HG03045 (cell line): ENCODE data around the gene TPO.
"Not testable (repeated sequence)": the region's sequence is repeated elsewhere in the genome, so short reads cannot be mapped to it uniquely, and the experiment has no call there.

Experiments
- ATAC-seq: cut with Tn5 transposase; IDR thresholded peaks from one replicate; pipeline ENCODE4 v1.9.1; 2021; ENCODE audit warnings: mild to moderate bottlenecking, moderate library complexity; ENCODE audit not compliant: unreplicated experiment

The TPO gene

DNA sequence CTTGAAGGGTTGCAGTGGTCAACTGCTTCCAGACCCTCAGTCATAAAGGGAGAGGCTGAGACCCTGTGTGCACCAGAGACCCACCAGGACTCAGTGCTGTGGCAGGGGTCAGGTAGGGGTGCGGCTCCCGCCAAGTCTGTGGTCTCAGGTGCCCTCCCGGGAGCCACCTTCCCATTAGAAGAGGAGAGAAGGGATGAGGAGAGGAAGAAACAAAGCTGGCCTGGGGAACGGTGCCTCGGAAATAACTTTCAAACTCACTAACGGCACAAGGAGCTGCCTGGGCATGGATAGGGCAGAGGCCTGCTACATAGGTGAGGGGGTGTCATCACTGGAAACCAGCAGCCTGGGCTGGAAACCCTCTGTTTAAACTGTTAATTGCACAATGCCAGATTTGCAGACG lies 84.9 kb downstream of the TPO start:
- ATAC-seq, result no peak

DNA sequence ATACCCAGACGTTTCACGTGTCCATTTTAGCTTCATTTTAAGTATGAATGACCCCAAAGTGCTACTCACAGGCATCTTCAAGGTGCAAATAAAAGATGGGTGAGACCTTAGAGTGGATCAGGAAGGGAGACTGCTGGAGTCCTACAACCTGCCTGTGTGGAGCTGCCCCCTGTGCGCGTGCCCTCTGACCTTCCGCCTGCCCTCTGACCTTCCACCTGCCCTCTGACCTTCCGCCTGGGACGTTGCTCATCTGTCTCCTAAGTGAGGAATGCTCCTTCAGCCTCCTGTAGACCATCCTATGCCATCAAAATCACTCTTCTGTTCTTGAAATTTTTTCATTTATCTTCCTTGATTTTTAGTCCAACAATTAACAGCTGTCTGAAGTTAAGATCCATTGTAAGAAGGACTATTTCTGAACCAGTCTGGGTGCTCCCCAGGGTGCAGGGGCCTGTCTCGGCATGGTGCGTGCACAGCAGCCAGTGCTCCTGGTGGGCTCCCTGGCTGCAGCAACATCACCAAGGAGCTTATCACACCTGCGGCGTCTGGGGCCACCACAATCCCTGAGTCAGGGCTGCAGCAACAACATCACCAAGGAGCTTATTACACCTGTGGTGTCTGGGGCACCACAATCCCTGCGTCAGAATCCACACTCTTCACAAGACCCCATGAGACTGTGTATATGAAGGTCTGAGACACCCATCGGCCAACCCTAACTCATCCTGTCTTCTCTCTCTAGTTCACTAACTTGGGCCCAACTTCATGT lies 86.0 kb downstream of the TPO start:
- ATAC-seq, result no peak

DNA sequence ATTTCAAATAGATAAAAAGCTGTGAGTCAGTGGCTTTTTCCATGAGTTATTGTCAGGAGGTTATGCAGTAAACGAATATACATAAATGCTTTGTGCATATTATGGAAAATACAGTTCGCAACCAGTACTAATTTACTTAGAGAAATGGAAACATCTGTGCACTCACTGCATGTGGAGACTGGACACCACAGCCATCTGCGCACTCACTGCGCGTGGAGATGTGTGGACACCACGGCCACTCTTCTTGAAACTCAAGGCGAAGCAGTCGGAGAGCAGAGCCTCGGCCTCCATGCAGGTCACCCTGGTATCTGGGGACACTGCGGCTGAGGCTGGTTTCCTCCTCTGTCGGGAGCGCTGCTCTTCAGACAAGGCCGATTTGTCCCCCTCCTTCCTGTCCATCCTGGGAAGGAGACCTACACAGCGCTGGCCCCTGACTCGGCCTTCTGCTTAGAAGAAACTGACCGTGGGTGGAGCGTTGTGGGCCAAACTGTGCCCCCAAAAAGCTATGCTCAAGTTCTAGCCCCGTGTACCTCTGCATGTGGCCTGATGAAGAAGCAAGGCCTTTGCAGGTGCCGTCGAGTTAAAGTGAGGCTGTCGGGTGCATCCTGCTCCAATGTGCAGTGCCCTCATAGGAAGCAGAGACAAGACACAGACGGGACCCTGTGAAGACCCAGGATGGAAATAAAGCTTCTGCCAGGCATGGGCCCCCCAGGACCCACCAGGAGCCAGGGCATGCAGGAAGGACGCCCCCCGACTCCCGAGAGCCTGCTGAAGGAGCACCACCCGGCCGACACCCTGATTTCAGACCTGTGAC lies 88.0 kb downstream of the TPO start:
- ATAC-seq, result no peak

DNA sequence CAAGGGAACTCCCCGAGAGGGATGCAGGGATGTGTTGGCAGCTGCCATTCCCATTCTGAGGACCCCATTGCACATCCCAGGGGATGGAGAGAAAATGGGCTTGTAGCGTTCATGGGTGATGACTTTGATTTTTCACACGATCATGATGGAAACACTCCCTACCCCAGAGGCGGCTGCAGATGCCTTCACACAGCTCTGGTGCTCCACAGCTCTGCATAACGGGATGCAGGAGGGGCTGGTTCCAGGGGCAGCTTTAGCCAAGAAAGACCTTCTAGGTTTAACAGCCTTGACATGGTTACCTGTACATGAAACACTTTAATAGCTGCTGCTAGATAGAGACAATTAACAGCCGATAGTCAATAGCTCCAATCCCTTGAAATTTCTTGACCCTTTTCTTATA lies 88.7 kb downstream of the TPO start:
- ATAC-seq, result no peak

DNA sequence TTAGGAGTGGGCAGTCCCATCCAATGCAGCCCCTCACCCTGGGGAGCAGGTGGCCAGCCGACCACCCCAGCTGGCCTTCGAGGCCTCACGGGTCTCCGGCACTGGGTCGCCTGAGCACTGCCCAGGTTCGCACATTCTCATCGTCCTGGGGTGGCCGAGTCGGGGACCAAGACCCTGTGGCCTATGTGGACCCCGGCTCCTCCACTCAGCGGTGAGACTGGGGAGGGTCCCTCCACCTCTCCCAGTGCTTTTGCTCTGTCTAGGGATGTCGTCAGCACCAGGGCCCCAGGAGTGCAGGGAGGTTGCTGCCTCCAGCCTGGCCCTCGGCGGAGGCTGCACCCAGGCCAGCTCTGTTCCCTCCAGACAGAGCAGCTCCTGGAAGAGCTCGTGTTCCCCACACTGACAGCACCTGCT lies 89.6 kb downstream of the TPO start:
- ATAC-seq, result no peak

DNA sequence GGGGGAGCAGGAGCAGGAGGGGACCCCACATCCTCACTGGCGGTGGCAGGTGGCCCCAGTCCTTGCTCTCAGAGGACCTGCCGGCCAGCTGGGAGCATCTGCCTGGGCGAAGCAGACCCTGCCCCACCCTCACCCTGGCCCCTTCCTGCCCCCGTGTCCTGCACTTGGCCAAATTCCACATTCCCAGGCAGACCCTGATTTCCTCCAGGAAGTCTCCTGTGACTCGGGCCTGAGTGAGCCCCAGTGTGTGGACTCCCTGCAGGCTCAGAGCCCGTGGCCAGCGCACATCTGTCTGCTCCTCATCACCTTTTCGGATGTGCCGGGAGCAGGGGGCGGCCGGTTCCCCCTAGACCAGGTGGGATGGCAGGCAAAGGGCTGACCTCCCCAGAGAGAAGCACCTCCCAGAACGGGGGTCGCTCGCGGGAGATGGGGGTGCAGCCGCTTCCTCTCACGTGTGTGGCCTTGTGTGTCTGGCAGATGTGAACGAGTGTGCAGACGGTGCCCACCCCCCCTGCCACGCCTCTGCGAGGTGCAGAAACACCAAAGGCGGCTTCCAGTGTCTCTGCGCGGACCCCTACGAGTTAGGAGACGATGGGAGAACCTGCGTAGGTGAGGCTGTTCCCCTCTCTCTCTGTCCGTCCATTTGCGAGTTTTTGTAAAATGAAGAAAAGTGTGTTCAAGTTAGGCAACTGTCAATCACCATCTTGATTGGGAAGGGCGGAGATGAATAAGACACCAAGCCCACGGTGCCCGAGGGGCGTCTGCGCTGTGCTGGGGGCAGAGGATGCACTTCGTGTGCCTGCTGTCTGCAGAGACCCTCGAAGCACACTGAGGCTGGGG lies 90.4 kb downstream of the TPO start:
- ATAC-seq, result no peak

DNA sequence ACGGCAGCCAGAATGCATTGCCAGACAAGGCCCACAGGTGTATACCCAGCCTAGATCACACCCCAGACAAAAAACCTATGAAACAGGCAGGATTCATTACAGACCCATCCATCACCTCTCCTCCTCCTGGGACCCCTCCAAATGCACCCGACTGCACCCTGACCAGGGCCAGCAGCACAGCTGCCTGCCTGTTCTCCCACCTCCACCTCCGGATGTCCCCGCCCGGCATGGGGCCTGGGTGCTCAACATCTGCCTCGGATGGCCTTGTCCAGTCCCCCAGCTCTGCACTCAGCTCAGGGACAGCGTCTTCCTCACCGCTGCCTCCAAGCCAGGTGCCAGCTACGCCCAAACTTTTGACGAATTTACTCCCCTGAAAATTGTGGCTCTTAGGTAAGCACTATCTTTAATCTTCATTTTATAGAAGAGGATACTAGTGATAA lies 91.1 kb downstream of the TPO start:
- ATAC-seq, result no peak

DNA sequence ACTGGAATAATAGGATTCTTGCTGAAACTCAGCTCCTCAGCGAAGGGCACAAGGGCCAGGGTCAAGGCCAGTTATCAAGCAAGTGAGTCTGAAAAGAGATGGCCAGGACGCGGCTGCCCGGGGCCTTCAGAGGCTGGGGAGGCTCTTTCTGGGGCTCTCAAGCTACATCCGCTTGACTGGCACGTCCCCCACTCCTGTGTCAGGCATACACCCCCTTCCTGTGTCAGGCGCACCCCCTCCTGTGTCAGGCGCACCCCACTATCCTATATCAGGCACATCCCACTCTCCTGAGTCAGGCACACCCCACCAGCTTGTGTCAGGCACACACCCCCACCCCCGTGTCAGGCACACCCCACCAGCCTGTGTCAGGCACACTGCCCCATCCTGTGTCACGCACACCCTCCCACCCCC lies 91.8 kb downstream of the TPO start:
- ATAC-seq, result no peak

DNA sequence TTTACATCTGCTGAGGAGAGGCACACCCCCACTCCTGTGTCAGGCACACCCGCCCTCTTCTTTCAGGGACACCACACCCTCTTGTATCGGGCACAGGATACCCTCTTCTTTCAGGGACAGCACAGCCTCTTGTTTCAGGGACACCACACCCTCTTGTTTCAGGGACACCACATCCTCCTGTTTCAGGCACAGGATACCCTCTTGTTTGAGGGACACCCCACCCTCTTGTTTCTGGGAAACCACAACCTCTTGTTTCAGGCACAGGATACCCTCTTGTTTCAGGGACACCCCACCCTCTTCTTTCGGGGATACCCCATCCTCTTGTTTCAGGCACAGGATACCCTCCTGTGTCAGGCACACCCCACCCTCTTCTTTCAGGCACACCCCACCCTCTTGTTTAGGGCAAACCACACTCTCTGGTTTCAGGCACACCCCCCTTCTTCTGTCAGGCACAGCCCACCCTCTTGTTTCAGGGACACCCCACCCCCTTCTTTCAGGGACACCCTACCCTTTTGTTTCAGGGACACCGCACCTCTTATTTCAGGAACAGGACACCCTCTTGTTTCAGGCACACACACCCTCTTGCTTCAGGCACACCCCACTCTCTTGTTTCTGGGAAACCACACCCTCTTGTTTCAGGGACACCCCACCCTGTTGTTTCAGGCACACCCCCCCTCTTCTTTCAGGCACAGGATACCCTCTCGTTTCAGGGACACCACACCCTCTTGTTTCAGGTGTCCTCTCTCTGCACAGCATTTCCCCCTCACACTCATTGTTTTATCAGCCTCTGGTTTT lies 96.2 kb downstream of the TPO start:
- no peak for ATAC-seq

DNA sequence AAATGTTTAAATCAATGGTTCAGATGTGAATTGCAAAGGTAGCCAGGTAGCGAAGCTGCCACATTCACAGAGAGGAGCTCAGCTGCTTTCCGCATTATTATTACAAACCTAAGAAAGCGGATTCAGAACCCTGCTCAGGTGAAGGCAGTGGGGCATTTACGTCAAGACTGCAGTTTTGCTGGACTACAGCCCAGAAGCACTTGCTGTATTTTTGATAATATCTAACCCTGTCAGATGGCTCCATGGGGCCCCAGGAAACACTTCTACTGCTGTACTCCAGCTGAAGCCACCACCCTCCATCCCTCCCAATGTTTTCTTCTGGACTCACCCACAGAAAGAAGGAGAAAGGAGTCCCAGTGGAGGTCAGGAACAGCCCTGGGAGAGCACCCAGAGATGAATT lies 96.9 kb downstream of the TPO start:
- ATAC-seq, result no peak

DNA sequence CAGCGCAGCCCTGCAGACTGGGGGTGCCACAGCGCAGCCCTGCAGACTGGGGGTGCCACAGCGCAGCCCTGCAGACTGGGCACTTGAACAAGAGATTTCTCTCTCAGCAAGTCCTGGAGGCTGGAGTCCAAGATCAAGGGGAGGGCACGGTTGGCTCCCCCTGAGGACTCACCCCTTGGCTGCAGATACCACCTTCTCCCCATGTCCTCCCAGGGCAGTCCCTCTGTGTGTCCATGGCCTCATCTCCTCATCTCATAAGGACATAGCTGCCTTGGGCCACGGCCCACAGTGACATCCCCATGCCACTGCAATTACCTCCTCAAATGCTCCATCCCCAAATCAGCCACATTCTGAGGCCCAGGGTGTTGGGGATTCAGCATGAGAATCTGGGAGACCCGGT lies 98.2 kb downstream of the TPO start:
- no peak for ATAC-seq

DNA sequence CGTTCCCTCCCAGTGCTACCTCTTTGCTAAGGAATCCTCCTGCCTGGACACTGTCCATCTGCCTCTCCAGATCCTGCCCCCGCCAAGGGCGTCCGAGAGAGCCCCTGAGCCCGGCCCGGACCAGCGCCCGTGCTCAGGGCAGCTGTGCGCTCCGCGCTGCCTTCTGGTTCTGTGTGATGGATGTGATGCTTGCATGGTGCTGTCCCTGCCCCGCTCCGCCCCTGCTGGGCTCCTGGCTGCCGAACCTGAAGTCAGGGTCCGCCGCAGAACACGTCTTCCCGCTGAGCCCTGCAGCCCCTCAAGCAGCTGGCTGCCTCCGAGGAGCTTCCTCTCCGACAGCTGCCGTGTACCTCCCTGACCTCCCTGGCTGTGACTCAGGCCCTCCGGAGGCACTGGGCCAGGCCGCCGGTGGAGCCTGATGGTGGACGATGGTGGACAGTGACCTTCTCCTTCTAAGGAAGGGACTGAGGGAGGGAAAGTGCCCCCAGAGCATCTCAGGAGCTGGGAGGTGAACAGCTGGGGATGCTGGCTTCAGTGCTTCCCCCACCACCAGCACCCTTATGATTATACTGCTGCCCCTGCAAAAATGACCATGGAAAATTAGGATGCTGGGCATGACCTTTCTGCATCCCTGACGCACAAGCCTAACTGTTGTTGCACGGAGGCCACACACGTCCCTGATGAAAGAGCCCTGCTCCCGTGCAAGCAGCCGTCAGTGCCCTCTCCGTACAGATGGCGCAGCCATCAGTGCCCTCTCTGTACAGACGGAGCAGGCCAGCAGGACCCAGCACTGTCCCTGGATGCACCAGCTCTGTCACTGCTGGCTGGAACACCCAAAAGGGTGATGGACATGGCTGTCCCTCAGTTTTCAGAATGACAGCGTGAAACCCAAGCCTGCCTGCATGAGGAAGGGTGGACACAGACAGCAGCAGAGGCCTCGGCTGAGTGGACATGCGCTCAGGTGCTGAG lies 99.3 kb downstream of the TPO start:
- ATAC-seq, result no peak

DNA sequence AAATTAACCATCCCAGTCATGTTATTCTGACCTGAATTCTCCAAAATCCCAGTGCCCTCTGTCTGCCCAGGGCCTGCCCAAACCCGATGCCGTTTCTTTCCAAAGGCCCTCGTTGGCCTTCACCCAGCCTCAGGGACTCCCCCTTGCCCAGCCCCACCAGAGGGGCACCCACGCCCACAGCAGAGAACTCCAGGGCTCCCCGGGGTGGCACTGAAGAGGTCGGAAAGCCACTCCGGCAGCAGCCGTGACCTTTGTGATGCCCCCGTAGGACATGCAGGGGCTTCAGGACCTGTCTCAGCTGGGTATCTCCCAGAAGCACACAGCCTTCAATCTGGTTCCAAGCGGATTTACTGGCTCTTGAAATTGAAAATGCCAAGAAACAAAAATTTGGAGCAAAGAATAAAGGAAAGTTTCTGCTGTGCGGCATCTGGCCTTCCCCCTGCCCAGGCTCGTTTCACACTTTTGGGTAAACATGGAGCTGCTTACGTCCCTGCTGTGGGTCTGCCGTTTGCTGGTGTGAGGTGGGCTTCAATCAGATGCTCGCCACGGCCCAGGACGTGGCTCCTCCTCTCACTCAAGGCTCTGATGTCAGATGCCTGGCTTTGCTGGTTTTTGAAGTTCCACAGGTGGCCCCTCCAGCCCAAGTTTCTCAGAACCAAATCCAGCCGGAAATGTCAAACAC lies 101.3 kb downstream of the TPO start:
- ATAC-seq, result no peak

DNA sequence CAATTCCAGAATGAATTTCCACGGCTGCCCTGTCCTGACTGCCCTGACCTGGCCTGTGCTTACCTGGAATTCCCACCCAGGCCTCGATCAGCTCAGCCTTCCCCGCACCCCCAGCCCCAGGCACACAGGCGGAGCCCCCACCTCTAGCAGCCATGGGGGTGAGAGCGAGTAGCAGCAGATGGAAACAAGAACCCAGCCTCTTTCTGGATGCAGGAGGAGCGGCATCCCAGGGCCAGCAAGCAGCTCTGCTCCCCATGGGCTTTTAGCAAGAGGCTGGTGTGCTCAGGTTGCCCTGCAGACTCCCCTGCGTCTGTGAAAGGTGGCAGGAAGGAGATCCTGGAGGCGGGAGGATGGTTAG lies 101.8 kb downstream of the TPO start:
- ATAC-seq, result no peak

DNA sequence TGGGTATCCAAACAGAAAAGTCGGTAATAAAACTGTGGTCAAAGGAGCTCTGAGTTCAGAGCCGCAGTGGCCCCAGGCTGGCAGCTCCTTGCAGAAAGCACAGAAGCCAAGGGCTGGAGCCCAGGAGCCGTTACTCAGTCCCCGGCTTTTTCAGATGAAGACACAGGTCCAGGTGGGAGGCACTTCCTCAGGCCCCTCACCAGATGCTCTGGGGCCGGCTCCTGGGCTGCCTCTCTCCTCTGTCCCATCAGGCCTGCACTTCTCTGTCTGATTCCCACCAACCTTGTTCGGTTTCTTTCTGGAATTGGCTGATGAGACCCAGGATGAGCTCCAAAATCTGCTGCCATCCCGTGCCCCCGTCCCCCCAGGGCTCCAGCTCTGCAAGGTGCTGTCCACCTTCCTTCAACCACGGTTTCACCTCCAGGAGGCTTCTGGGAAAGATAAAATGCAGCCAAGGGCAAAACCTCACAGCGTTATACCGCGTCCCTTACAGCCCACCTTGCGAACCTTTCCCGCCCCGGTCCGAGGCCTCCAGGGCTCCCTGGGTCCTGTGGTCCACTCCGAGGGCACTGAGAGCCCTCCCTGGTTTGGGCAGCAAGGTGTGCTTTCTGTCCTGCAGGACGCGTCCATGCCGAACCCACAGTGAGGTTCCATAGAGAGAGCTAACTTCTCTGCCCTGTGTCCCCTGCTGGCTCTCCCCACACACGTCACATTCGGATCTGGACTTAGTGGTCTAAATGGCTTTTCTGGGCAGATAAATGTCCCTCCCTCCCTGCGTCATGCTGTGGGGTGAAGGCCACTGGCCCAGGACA lies 102.9 kb downstream of the TPO start:
- no peak for ATAC-seq

DNA sequence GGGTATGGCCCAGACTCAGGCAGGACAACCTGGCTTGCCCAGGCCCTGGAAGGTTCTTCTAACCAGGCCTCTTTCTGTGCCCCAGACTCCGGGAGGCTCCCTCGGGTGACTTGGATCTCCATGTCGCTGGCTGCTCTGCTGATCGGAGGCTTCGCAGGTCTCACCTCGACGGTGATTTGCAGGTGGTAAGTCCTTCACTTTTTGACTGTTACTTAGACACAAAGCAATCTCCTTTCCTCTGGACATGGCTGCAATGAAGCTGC lies 103.5 kb downstream of the TPO start:
- no peak for ATAC-seq

DNA sequence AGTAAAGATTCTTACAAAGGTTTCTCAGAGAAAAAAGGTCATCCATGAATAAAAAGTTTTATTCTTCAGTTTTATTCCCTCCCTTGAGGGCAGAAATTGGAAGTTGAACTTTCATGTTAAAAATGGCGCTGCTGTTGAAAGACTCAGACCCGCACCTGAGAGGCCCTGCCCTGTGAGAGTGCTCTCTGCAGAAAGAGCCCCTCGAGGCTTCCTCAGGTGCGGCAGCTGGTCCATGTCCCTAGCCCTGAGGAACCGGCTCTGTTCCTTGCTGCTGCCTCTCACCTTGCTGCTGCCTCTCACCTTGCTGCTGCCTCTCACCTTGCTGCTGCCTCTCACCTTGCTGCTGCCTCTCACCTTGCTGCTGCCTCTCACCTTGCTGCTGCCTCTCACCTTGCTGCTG lies 104.0 kb downstream of the TPO start:
- ATAC-seq, result not testable (repeated sequence)

DNA sequence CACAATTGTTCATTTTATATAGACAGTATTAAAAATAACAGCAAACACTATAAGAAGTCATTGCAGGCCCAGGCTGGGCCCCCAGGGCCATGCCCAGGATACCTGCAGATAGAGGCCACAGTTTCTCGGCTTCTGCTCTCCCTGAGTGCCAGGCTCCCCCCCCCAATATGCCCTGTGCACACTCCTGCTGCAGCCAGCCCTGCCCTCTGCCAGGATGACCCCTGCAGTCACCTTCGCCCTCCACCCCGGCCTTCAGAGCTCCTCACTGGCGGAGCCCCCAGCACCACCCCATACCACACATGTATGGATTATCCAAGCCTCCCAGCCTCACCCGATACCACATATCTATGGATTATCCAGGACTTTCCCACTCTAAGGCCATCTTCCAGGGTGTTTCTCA lies 104.5 kb downstream of the TPO start:
- no peak for ATAC-seq
